ENCODE results near the gene UBTD1.
"Not testable (repeated sequence)": the region's sequence is repeated elsewhere in the genome, so short reads cannot be mapped to it uniquely, and the experiment has no call there.

Gene UBTD1

DNA sequence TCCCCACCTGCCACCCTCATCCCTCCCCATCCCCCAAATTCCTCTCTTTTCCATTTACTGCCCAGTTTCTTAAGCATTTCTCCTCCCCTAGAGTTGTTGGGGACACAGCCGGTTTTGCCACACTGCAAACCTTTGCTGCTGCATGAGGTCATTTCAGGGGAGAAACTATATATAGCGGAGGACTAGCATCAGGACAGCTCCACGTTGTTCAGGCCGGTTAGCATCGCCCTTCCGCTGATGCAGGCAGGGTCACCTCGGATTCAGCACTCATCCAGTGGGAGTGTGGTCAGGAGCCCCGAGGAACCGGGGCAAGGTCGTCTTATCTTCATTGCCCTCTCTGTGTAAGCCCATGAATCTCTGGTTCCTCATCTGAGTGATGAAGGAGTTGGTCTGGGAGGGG is 15.6 kb downstream of the UBTD1 start:
- no peak for DNase-seq (ENCODE audit: low read depth in 2 of 3, low spot score in 1 of 3)

DNA sequence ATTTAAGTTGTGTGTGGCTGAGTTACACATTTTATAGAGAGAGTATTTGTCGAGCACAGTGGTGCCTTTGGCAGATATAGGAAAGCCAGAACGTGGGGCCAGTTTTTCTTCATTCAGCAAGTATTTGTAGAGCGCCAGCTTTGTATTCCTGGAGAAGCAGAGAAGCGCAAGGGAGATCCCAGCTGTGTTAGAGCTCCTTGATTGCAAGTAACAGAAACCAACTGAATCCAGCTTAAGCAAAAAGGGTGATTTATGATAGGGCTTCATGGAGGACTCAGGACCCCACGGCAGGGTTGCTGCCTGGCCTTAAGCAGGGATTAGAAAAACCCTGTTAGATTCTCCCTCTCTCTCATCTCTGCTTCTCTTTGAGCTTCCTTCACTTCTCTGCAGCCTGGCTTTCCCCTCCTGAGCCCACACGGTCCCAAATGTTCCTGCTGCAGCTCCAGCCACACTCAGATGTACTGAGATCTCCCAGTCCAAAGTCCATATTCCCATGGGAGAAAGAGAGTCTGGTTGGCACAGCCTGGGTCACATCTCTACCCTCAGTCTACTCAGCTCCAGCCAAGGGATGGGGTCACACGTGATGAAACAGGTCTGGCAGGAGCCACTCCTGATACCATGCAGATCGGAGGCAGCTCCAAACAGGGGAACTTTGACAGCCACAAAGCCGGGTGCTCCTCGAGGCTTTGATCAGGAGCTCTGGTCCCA is 16.7 kb downstream of the UBTD1 start:
- no peak for DNase-seq (ENCODE audit: low read depth in 2 of 3, low spot score in 1 of 3)

- no peak for DNase-seq (ENCODE audit: low read depth in 2 of 3, low spot score in 1 of 3)
Observed at GRCh38 chr10:97517096-97517750, 18.5 kb downstream of the UBTD1 start.

DNA sequence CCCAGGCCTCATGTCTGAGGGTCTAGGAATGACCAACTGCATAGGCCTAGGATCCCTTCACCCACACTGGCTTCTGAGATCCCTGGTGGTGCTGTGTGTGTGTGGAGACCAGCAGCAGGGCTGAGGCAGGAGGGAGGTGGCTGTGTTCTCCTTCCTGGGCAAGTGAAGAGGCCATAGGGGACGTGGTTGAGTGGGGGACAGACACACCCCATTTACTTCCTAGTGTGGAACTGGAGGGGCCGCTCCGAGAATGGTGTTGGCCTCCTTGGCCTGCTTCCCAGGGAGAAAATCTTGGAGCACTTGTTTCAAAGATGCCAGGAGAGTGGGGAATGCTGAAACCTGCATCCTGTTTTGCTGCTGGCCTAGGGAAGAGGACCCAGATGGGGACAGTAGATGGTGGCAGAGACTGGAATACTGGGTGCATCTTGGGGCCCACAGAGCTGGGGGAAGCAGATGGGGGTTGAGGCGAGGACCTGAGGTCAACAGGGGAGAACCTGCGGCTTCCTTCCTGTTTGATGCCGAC is 19.1 kb downstream of the UBTD1 start:
- no peak for DNase-seq (ENCODE audit: low read depth in 2 of 3, low spot score in 1 of 3)

DNA sequence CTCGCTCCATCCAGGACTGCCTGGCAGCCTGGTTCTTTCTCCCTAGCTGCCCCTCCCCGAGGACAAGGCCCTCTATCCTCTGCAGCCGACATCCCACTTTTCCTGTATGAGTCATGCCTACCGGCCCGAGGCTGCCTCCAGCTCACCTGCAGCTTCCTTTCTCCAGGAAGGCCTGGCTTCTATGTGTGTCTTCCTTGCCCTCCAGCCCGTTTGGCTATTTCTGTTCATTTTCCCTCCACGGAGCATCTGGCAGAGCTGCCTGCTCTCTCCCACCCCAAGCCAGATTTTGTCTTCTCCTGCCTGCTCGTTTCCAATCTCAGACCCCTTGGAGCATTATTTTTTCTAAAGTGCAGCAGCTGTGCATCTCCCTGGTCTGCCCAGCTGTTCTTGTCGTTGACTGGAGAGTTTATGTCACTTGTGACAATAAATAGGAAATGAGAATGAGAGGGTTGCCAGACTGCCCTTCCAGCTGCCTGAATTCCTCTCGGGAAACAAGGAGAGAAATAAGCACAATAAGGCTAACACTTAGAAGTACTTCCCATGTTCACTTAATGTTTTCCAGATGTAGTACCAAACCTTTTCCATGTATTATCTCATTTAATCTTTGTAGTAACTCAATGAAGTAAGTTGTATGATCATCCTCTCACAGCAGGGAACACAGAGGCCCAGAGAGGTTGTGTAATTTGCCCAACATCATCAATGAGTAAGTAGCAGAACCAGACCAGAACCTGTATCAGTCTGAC is 19.7 kb downstream of the UBTD1 start:
- DNase-seq (ENCODE audit: low read depth in 2 of 3, low spot score in 1 of 3), result no peak

DNA sequence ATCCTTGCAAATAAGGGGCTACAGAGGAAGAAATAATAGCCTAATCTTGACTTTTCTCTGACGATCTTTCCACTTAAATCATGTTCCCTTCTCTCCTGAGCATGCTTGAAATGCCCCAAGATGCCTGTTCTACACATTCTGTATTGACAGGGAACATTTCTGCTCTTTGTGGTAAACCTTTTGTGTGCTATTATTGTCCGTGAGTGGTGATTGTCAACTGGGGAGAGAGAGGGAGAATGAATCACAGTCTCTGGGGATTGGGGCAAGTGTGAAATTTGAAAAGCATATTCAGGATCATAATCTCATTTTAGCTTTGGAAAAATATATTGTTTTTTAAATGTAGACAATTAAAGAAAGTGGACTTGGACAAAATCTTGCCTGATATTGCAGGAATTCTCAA is 20.6 kb downstream of the UBTD1 start:
- no peak for DNase-seq (ENCODE audit: low read depth in 2 of 3, low spot score in 1 of 3)

- no peak for DNase-seq (ENCODE audit: low read depth in 2 of 3, low spot score in 1 of 3)
Observed at GRCh38 chr10:97520520-97520919, 21.8 kb downstream of the UBTD1 start.

GRCh38 chr10:97520978-97521761 is 22.4 kb downstream of the UBTD1 start:
- DNase-seq (ENCODE audit: low read depth in 2 of 3, low spot score in 1 of 3), result no peak

GRCh38 chr10:97522071-97522470 is 23.3 kb downstream of the UBTD1 start:
- no peak for DNase-seq (ENCODE audit: low read depth in 2 of 3, low spot score in 1 of 3)

- no peak for DNase-seq (ENCODE audit: low read depth in 2 of 3, low spot score in 1 of 3)
Observed at GRCh38 chr10:97522937-97523336, 24.2 kb downstream of the UBTD1 start.

DNA sequence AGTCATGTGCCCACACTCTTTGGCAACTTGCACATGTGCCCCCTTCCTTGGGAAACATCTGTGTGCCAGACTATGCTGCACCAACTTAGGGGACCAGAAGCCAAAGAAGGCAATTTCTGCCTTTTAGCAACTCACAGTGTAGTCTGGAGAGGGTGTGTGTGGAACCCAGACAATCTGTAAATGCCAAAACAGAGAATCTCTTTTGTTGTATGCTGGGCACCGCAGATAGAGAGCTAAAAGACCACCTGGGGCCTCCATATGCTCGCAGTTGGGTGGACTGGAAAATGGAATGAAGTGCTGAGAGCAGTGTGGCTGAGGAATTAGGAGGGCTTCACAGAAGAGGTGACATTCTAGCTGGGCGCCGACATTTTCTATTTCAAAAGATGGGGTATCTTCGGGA is 26.4 kb downstream of the UBTD1 start:
- no peak for DNase-seq (ENCODE audit: low read depth in 2 of 3, low spot score in 1 of 3)

DNA sequence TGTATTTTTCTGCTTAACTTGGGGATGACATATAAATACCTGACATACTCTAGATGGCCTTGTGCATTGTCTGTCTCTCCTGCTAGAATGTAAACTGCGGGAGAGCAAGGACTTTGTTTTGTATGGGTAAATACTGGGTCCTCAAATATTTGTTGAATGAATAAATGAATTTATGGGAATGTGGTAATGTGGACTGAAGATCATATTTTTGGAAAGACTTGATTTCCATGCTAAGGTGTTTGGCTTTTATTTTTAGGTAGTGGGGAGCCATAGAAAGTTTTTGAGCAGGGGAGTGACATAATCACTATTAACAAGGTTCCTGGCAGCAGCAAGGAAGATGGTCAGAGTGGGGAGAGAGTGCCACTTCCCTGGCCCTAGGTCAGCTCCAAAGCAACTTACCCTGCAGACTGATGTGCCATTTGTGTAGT is 27.0 kb downstream of the UBTD1 start:
- DNase-seq (ENCODE audit: low read depth in 2 of 3, low spot score in 1 of 3), result no peak

DNA sequence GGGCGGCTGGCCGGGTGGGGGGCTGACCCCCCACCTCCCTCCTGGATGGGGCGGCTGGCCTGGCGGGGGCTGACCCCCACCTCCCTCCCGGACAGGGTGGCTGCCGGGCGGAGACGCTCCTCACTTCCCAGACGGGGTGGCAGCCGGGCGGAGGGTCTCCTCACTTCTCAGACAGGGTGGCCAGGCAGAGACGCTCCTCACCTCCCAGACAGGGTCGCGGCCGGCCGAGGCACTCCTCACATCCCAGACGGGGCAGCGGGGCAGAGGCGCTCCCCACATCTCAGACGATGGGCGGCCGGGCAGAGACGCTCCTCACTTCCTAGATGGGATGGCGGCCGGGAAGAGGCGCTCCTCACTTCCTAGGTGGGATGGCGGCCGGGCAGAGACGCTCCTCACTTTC is 30.2 kb downstream of the UBTD1 start:
- not testable (repeated sequence) for DNase-seq (ENCODE audit: low read depth in 2 of 3, low spot score in 1 of 3)

DNA sequence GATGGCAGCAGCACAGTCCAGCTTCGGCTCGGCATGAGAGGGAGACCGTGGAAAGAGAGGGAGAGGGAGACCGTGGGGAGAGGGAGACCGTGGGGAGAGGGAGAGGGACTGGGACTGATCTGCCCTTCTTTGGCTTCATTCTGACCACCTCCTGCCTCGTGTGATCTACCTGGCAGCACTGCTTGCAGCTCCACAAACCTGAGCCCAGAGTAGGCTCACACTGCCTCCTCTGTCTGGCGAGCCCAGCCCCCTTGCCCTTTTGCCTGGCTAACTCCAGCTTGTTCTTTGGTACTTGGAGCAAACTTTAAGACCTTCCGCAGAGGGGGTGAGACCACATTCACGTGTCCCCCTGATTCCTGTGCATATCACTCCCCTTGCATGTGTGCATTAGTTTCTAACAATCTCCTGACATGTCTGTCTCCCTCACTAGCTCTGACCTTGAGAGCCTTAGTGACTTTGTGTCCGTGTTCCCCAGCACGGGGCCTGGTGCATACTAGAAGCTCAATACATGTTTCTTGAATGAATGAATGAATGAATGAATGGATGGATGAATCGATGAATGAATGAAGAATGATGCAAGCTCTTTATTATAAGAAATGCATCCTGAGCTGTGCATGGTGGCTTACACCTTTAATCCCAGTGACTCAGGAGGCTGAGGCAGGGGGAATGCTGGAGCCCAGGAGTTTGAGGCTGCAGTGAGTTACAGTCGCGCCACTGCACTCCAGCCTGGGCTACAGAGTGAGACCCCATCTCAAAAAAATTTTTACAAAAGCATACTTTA is 31.2 kb downstream of the UBTD1 start:
- DNase-seq (ENCODE audit: low read depth in 2 of 3, low spot score in 1 of 3), result no peak

GRCh38 chr10:97531401-97531986 is 32.8 kb downstream of the UBTD1 start:
- no peak for DNase-seq (ENCODE audit: low read depth in 2 of 3, low spot score in 1 of 3)

GRCh38 chr10:97532935-97533671 is 34.4 kb downstream of the UBTD1 start:
- no peak for DNase-seq (ENCODE audit: low read depth in 2 of 3, low spot score in 1 of 3)

DNA sequence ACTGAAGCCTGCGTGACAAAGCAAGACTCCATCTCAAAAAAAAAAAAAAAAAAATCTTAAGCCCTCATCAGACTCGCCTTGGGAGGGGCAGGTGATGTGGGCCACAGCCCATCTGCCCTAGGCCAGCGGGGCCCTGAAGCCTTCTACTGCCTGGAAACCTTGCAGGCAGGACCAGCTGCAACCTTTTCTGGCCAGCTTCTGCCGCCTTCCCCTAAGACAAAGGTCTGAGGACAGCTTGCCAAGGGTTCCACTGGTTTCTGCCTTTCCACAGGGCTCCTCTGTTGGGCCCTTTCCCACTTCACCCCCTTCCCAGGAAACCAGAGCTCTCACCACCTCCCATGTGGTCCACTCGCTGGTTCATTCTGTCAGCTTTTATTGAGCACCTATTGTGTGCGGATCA is 35.2 kb downstream of the UBTD1 start:
- DNase-seq (ENCODE audit: low read depth in 2 of 3, low spot score in 1 of 3), result no peak

GRCh38 chr10:97534746-97535367 is 36.1 kb downstream of the UBTD1 start:
- peak in 2 of 3 donors; percentile 26 to 38 for DNase-seq (ENCODE audit: low read depth in 2 of 3, low spot score in 1 of 3)

Data from stimulated activated CD4-positive, alpha-beta T cell treated with anti-CD3 and anti-CD28 coated beads, Interleukin-12 subunit alpha, Interleukin-12 subunit beta, amount 100 ng/mL, for 48 hours (primary cell).